GM21786 (cell line): ENCODE data around the gene CAND2.
A peak's percentile ranks its signal among the peaks of the same experiment; 100 is the strongest.

ENCODE experiments used
- ATAC-seq: cut with Tn5 transposase; IDR thresholded peaks from one replicate; pipeline ENCODE4 v1.9.1; 2021; ENCODE audit not compliant: unreplicated experiment

Gene CAND2

DNA sequence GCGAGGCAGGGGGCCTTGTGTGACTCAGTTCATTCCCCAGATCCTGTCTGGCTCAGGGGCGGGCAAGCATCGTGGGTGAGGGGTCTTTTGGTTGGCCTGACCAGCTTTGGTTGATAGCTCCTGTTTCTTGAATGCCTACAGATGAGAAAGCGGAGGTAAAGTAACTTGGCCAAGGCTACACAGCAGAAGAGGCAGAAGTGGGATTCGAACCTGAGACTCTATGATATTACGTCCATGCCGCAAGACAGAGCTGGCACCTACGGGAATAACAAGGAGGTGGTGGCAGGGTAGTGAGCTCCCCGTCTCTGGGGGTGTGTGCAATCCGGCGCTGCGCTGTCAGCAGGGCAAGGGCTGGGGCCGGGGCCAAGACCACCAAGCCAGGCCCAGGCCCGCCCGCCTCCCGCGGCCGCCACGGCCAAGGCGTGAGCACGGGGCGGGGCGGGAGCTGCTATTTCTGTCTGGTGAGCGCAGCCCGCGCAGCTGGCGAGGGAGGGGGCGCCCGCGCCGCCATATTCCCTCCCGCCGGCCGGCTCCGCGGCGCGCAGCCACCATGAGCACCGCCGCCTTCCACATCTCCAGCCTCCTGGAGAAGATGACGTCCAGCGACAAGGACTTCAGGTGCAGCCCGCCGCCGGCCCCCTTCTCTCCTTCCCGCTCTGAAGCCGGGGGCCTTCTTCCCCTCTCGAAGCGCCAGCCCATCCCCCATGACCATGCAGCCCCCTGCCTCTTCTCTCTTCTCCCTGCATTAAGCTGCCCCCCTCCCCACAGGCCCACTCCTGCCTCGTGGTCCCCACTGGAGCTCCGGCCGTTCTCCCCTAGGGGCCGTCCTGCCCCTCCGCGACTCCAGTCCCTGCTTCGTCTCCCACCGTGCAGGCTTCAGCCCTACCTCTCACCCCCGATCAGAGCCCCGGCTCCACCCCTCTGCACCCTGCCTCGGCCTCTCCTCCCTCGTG lies at the start of gene CAND2:
TSS of gene CAND2 (plus strand) at position 510 of the 953 bp plus-strand sequence. CDS start at position 551, 41 bp downstream.
- ATAC-seq: no peak

DNA sequence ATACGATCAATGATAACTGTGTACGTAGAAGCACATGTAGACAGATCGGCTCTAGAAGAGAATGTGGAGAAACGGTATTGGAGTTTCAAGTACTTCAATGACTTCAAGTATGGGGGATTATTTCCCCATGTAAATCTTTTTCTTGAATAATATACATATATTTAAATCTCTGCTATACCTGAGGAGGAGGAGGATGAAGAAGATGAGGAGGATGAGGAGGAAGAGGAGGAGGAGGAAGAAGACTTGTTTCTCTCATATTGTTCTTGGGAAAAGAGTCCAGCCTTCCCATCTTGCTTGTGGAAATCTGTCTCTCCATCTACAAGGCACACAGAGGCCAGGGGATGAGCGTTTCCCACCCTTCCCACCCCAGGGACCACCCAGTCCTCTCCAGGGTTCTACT lies 48.0 kb upstream of the CAND2 start:
- no peak for ATAC-seq

DNA sequence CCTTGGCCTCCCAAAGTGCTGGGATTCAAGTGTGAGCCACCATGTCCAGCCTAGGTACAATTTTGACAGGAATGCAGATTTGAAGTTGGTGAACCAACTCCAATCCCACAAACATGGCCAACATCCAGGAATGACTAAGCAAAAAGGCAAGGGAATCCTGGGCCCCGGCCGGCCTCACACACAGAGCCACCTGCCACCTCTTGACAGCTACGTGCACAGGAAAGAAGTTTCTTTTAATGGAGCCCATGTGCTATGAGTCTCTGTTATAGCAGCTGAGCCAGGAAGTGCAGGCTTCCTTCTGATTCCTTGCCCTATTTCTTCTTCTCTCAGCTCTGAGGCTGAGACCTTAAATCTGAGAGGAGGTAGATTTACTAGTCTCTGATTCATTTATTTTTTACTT lies 46.3 kb upstream of the CAND2 start:
- no peak for ATAC-seq

DNA sequence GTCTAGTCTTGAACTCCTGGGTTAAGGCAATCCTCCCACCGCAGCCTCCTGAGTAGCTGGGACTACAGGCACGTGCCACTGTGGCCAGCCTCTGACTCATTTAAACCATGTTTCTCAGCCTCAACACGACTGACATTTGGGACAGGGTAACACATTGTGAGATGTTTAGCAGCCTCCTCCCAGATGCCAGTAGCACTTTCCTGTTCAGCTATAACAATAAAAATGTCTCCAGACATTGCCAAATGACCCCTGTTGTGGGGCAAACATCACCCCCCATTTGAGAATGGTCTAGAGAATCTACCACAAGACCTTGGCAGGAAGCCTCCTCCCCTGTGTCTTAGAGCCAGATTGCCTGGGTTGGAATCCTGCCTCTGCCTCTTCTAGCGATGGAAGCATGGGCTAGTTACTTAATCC lies 45.8 kb upstream of the CAND2 start:
- ATAC-seq: no peak

DNA sequence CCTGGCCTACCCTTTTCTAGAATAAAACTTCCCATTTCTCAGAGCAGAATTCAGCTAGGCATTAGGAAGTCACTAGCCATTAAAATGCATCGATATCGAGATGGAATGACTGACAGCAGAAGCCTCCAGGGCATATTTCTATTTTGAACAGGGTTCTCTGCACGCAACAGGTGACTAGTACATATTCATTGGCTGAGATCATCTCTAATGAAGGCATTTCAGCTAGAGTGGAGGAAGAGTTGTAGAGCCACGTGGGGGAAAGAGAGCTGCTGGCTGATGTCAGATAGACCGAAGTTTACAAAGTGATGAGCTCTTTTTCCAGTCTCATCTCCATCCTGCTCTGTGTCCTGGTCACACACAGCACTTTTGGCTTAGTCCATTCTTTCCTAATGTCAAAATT lies 44.9 kb upstream of the CAND2 start:
- ATAC-seq: no peak

DNA sequence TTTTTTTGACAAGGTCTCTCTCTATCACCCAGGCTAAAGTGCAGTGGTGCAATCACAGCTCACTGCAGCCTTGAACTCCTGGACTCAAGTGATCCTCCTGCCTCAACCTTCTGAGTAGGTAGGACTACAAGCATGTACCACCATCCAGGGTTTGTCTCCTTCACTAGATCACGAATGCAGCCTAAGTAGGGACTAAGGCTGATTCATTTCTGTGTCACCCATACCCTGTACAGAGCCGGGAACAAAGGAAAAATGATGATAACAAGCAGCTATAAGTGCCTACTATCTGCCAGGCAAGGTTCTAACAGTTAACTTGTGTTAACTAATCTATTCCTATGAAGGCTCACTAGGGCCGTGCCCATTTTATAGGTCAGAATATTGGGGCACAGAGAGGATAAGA lies 44.4 kb upstream of the CAND2 start:
- ATAC-seq: no peak

DNA sequence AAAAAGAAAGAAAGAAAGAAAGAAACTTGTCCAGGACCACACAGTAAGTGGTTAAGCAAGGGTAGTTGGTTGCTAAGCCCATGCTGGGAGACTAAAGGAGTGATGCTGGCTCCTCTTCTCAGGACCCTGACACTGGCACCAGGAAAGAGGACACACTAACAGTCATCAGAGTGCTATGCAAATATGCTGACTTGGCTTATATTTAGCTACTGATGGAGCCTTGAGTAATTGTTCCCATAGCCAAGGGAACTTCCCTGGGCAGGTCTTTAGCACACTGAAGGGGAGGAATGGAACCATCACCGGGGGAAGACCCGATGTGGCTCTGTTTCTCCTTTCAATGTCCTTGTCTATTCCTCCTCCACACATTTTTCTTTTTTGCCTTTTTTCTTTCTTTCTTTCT lies 43.7 kb upstream of the CAND2 start:
- ATAC-seq: peak; percentile 35

DNA sequence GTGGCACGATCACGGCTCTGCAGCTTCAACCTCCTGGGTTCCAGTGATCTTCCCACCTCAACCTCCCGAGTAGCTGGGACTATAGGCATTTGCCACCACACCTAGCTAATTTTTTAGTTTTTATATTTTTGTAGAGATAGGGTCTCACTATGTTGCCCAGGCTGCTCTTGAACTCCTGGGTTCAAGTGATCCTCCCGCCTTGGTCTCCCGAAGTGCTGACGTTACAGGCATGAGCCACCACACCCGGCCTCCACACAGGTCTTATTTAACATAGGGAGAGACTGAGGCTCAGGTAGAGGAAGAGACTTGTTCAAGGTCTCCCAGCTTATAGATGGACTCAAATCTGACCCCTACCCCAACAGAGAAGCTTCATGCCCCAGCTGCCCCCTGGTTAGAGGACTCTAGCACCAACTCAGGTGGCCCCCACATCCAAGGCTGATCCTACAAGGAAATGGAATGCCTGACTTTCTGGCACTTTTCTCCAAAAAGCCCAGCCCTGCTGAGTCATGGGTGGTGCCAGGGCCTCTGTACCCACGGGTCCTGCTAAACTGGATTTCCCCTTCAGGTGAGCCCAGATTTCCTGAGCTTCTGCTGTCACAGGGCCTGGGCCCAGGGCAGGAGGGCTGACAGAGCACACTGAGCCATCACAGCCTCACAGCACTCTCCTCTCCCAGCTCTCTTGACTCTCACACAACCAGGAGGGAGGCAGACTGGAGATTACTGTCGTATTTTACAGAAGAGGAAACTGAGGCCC lies 43.0 kb upstream of the CAND2 start:
- ATAC-seq: no peak

DNA sequence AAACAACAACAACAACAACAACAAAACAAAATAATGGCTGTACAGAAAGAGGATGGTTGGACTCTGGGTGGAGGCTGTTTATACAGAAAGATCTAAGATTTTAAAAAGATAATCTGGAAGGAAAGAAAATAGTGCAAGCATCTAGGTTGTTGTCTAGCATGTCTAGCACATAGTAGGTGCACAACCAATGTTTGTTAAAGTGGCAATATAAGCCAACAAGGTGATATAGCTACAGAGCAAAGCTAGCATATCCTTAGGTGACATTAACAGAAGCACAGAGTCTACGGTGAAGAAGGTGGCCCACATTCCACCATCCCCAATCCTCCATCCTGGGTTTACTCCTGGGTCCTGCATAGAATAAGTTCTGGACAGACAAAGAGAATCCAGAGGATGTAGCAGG lies 42.2 kb upstream of the CAND2 start:
- ATAC-seq: no peak

DNA sequence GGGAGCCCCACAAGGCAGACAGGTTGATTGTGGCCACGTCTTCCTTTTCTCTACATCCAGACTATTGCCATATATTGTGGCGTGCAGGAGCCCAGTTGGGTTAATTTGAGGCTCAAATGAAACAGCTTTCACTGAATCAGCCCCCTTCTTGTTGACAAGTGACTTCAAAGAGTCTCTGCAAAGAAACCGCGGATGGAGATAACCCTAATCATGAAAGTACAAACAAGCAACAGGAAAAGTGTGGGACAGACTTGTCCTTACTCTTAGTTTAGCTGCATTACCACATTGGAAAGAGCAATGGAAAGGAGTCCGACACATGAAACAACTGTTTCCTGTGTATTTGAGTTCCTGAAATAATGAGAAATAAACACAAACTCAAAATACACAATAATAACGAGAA lies 40.7 kb upstream of the CAND2 start:
- no peak for ATAC-seq

DNA sequence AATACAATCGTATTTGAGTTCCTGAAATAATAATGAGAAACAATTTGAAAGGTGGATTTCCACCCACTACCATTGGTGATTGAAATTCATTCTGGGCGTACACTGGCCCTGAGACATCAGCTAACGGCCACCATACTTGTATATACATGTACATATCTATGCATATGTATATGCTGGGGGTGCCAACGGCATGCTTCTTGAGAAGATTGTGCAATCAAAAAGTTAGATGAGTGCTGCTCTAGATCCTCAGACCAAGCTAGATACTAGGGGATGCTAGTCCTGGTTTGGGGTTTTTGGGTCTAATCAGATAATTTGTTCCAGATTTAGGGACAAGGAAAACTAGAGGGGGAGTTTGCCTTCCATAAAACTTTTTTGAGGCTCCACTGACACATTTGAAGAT lies 40.3 kb upstream of the CAND2 start:
- ATAC-seq: no peak

DNA sequence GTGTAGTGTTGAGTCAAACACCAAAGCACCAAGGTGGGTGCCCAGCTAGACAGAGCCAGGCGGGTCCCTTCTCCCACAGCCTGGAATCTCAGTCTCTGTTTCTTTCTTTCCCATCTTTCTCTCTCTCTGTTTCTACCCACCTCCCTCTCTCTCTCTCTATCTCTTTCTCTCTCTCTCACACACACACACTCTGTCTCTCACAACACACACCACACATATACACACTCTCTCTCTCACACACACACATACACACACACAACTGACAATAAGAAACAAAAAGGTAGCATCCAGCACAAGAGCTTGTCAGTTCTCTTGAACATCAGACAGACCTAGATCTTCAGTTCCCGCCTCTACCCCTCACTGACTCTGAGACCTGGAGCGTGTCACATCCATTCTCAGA lies 39.8 kb upstream of the CAND2 start:
- no peak for ATAC-seq

DNA sequence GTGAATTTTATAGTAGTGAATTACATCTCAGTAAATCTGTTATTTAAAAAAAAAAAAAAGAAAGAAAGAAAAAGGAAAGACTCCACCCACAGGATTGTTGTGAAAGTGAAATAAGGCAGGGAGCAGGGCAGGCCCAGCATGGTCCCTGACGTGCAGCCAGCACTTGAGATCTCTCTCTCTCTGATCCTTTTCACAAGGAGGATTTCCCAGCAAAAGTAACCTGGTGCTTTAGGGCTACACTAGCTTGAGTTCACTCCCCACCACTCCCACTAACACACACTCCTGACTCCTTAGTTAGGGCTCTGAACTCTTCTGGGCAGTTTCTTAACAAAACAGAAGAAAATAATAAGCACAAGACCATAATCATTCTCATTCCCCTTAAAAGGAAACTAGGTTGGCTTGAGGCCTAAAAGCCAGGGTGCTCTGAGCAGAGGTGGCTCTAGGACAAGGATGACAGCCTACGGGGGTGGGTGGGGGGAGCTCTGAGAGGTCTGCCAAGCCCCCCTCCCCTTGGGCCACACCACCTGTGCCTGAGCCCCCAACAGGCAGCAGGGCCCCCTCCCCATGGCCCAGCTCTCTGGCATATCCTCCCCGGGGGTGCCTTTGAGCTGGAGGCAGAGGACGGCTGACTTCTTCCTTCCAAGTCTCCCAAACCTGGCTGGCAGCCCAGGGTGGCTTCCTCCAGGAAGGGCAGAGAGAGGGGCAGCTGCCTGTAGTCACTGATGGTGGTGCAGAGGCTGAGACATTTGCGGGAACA lies 38.3 kb upstream of the CAND2 start:
- peak; percentile 46 for ATAC-seq

DNA sequence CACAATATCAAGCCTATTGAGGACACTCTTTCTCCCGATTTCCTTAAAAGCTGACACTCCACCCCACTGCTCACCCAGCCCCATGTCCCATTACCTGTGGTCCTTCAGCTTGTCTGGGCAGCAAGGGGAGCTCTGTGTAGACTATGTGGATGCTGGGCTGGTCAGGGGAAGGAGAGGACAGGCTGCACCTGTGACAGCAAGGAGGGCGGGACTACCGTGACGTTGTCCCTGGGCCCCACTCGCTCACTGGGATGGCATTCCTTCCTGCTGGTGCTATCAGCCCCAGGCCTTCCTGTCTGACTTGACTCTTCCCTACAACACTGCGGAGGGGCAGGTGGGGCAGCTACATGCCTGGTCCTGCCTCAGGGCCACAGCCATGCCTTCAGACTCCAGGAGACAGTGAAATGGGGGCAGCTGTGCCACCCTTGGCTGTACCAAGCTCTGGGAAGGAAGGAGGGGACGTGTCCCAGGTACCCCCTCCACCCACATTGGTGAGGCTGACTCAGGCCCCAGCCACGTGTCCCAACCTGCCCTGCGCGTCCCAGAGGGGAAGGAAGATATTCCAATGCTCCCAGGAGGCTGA lies 37.3 kb upstream of the CAND2 start, which contains the start of gene TMEM40:
TSS of gene TMEM40 (minus strand) at position 163 of the 583 bp plus-strand sequence. CDS start 9,427 bp downstream, outside the sequence.
- ATAC-seq: no peak

DNA sequence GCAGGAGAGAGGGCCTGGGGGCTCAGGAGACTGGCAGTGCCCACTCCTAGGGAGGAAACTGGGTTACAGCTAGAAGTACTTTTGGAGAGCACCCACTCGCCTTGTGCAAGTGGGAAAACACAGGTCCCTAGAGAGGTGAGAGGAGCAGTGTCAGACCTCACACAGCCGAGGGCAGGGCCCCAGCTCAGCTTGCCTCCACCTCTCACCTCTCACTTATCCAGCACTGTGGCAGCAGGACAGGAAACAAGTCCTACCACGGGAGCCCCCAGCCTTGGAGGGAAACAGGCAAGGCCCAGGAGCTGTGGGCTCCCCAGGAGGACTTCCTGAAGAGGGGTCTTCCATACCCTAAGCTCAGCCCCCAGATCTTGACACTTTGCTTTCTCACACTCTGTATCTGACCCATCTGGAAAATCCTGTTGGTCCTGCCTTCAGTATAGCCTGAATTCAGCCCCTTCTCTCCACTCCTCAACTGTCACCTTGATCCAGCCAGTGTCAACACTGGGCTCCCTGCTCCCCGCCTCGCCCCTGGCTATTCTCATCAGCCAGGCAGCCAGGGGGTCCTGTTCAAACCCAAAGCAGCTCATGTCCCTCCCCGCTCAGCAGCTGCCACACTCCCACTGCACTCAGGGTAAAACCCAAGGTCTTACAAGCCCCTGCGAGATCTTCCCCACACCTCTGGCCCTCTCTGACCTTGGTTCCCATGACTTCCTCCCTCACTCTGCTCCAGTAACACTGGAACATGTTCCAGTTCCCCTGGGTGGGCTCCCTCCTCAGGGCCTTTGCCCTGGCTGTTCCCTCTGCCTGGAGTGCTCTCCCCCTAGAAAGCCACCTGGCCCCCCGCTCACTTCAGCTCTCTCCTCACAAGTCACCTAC lies 36.6 kb upstream of the CAND2 start:
- ATAC-seq: no peak

DNA sequence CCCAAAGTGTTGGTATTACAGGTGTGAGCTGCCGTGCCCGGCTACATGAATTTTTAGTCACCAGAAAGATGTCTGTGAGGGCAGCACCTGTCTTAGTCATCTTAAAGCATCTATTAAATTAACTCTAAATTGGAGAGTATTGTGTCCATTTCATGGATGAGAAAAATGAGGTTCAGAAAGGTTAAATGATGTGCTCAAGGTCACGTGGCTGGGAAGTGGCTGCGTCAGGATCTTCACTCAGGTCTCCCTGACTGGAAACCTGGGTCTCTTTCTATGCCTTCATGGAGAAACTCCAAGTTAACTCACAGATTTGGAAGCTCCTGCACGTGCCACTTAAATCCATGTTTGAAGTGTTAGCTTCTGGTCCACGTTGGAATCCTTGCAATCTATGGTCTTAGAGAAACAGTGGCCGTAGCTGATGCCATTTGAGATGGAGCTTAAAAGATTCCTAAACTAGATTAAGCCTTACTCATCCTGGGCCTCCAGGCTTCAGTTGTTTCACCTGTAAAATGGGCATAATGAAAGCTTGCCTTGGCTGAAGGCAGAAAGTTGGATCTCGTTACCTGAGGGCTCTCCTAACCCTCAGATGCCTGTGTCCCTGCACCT lies 32.2 kb upstream of the CAND2 start:
- ATAC-seq: no peak

DNA sequence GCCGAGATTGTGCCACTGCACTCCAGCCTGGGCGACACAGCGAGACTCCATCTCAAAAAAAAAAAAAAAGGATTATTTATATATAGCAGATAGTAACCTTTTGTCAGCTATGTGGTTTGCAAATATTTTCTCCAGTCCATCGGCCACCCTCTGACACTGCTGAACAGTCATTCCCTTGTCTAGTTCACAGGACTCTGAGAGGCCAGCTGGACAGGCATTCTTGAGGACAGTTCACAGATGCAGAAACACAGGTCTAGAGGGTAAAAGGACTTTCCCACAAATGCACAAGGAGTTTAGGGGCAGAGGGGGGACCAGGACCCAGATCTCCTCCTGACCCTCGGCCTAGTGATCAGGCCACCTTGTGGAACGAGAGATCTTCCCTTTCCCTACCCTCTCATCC lies 29.9 kb upstream of the CAND2 start:
- no peak for ATAC-seq

DNA sequence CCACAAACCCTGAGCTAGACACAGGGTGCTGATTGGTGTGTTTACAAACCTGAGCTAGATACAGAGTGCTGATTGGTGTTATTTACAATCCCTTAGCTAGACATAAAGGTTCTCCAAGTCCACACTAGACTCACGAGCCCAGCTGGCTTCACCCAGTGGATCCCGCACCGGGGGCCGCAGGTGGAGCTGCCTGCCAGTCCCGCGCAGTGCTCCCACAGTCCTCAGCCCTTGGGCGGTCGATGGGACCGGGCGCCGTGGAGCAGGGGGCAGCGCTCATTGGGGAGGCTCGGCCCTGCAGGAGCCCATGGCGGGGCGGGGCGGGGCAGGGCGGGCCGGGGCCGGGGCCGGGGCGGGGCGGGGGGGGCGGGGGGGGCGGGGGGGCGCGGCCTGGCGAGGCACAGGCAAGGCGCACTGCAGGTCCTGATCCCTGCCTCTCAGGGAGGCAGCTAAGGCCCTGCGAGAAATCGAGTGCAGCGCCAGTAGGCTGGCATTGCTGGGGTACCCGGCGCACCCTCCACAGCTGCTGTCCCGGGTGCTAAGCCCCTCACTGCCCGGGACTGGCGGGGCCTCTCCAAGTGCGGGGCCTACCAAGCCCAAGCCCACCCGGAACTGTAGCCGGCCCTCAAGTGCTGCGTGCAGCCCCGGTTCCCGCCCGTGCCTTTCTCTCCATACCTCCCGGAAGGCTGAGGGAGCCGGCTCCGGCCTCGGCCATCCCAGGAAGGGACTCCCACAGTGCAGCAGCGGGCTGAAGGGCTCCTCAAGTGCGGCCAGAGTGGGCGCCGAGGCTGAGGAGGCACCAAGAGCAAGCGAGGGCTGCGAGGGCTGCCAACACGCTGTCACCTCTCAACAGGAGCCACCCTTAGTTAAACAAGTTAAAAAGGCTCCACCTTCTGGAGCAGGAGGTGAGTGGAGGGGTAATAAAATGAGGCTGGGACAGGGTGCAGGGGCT lies 27.6 kb upstream of the CAND2 start:
- no peak for ATAC-seq
